IMR-90 (cell line): ENCODE measurements around the gene ANKRD24. TPM values are rescaled to one million over a fixed set of nuclear protein-coding genes. Genes with fewer than 3 reads are reported as not detected.
"Not testable (repeated sequence)": the region's sequence is repeated elsewhere in the genome, so short reads cannot be mapped to it uniquely, and the experiment has no call there.

Source experiments
- ATAC-seq: fragments of 200-7000 bp; cut with Tn5 transposase; 2 replicates; pipeline ENCODE4 v1.9.1; 2020; ENCODE audit warnings: low read depth, mild to moderate bottlenecking, moderate library complexity
- BruUV-seq: library from RNA; stranded (reverse); fragments of 400-500 nt; replicated peaks from 2 replicates; lab custom pipeline; 2021; lab: Mats Ljungman, UMichigan
- CTCF ChIA-PET: fragments of 300-600 bp; formaldehyde crosslinking; extraction: SDS; loops from one replicate; lab custom pipeline; 2021; ENCODE audit warnings: antibody characterized with exemption; lab: Yijun Ruan, JAX
- POLR2A ChIA-PET: fragments of 300-600 bp; sonication (Branson Sonifier 250); formaldehyde crosslinking; loops from one replicate; lab custom pipeline; 2022; ENCODE audit warnings: antibody characterized with exemption; ENCODE audit not compliant: unreplicated experiment; lab: Charles Lee
- DNase-seq: peaks from one replicate; pipeline ENCODE4 v3.0.0; 2013
- H2AFZ ChIP-seq: replicated peaks from 2 replicates; pipeline ENCODE3; 2013; ENCODE audit warnings: low read length, mild to moderate bottlenecking; ENCODE audit not compliant: poor library complexity
- H2AK5ac ChIP-seq: 2 replicates; pipeline ENCODE4 v1.6.1; 2013; ENCODE audit warnings: low read depth, low read length, inconsistent platforms
- H2AK9ac ChIP-seq: replicated peaks from 2 replicates; pipeline ENCODE3; 2013; ENCODE audit warnings: mild to moderate bottlenecking, low read depth, low read length, moderate library complexity; ENCODE audit not compliant: poor library complexity
- H2BK120ac ChIP-seq: 2 replicates; pipeline ENCODE4 v1.6.1; 2013; ENCODE audit warnings: low read depth, low read length, inconsistent platforms
- H2BK15ac ChIP-seq: 3 replicates; pipeline ENCODE4 v1.6.1; 2013; ENCODE audit warnings: low read depth, low read length, inconsistent platforms
- H2BK20ac ChIP-seq: 2 replicates; pipeline ENCODE4 v1.6.1; 2013; ENCODE audit warnings: low read depth, mild to moderate bottlenecking, inconsistent platforms, low read length, moderate library complexity
- H2BK5ac ChIP-seq: 2 replicates; pipeline ENCODE4 v1.6.1; 2013; ENCODE audit warnings: mild to moderate bottlenecking, low read depth, low read length, inconsistent platforms; ENCODE audit not compliant: poor library complexity, severe bottlenecking
- H3K14ac ChIP-seq: replicated peaks from 2 replicates; pipeline ENCODE4 v1.6.1; 2013; ENCODE audit warnings: low read depth, low read length, inconsistent platforms
- H3K18ac ChIP-seq: 2 replicates; pipeline ENCODE4 v1.6.1; 2013; ENCODE audit warnings: low read depth, low read length, control low read depth
- H3K23ac ChIP-seq: 2 replicates; pipeline ENCODE4 v1.6.1; 2013; ENCODE audit warnings: low read depth, low read length, inconsistent platforms
- H3K27ac ChIP-seq: 2 replicates; pipeline ENCODE4 v1.5.1; 2013; ENCODE audit warnings: mild to moderate bottlenecking, control low read depth, low read length; ENCODE audit not compliant: insufficient read depth
- H3K27me3 ChIP-seq: 2 replicates; pipeline ENCODE4 v1.6.1; 2013; ENCODE audit warnings: low read length; ENCODE audit not compliant: control insufficient read depth, insufficient read depth
- H3K36me3 ChIP-seq: 2 replicates; pipeline ENCODE4 v1.6.1; 2013; ENCODE audit warnings: low read length, mixed read lengths; ENCODE audit not compliant: control insufficient read depth, insufficient read depth
- H3K4ac ChIP-seq: 2 replicates; pipeline ENCODE4 v1.6.1; 2013; ENCODE audit warnings: low read depth, low read length, inconsistent platforms
- H3K4me1 ChIP-seq: 2 replicates; pipeline ENCODE4 v1.6.1; 2013; ENCODE audit warnings: low read length, mixed read lengths; ENCODE audit not compliant: control insufficient read depth, insufficient read depth
- H3K4me2 ChIP-seq: 2 replicates; pipeline ENCODE4 v1.6.1; 2013; ENCODE audit warnings: low read depth, mild to moderate bottlenecking, control low read depth, low read length, moderate library complexity
- H3K4me3 ChIP-seq: 2 replicates; pipeline ENCODE4 v1.5.1; 2013; ENCODE audit warnings: low read depth, mild to moderate bottlenecking, control low read depth, low read length, moderate library complexity; ENCODE audit not compliant: insufficient read depth
- H3K56ac ChIP-seq: 2 replicates; pipeline ENCODE4 v1.6.1; 2013; ENCODE audit warnings: low read length, inconsistent platforms; ENCODE audit not compliant: insufficient read depth; ENCODE audit errors: extremely low read depth
- H3K79me1 ChIP-seq, 2 experiments: 2 replicates each; pipeline ENCODE4 v1.6.1; 2013; ENCODE audit warnings: low read length in 2 of 2, inconsistent platforms in 1 of 2, low read depth in 1 of 2
- H3K9ac ChIP-seq: 2 replicates; pipeline ENCODE4 v1.6.1; 2013; ENCODE audit warnings: low read depth, low read length, control low read depth
- H3K9me1 ChIP-seq: 2 replicates; pipeline ENCODE4 v1.6.1; 2013; ENCODE audit warnings: low read length, inconsistent platforms; ENCODE audit not compliant: insufficient read depth
- H3K9me3 ChIP-seq: 2 replicates; pipeline ENCODE4 v1.6.1; 2013; ENCODE audit warnings: low read length; ENCODE audit not compliant: control insufficient read depth, insufficient read depth
- H4K20me1 ChIP-seq: 2 replicates; pipeline ENCODE4 v1.6.1; 2013; ENCODE audit warnings: low read length, inconsistent platforms; ENCODE audit not compliant: insufficient read depth
- H4K5ac ChIP-seq: 2 replicates; pipeline ENCODE4 v1.6.1; 2013; ENCODE audit warnings: mild to moderate bottlenecking, low read depth, low read length, control low read depth
- H4K8ac ChIP-seq, 2 experiments: 2 replicates each; pipeline ENCODE4 v1.6.1; 2013; ENCODE audit warnings: low read depth in 2 of 2, low read length in 2 of 2, control low read depth in 1 of 2, inconsistent platforms in 1 of 2
- H4K91ac ChIP-seq: 2 replicates; pipeline ENCODE4 v1.6.1; 2013; ENCODE audit warnings: low read depth, low read length, inconsistent platforms; ENCODE audit not compliant: insufficient read depth
- WGBS, 2 experiments: methylation state at CpG; one replicate each; pipeline versions ENCODE4 v1.1.5 to v1.1.7; 2013; ENCODE audit warnings: missing lambda C conversion rate in 2 of 2; ENCODE audit not compliant: insufficient read length in 1 of 2; ENCODE audit errors: extremely low coverage in 2 of 2; 5-methylcytosine and 5-hydroxymethylcytosine counted together
- dilution Hi-C: fragments of 300-500 bp; cut with HindIII; formaldehyde crosslinking; loops from one replicate; pipeline ENCODE4 v1.14.3; 2018; ENCODE audit warnings: low sequenced_read_pairs; ENCODE audit not compliant: unreplicated experiment
- in situ Hi-C: fragments of 300-500 bp; cut with MboI; formaldehyde crosslinking; loops from 3 replicates; pipeline ENCODE4 v1.14.3; 2019; ENCODE audit warnings: low sequenced_read_pairs, inconsistent platforms, mixed read lengths
- intact Hi-C: fragments of 100-400 bp; cut with micrococcal nuclease; formaldehyde crosslinking; loops from 2 replicates; pipeline ENCODE4 v1.10.0; 2022
- polyA plus RNA-seq, 3 experiments: library from polyadenylated mRNA; depleted of rRNA; stranded (reverse); fragments of >200 nt; gene quantifications; 2 replicates each; pipeline ENCODE4 v1.2.3, GENCODE V29; 2012; ENCODE audit warnings: low replicate concordance in 1 of 3
- total RNA-seq: library from RNA; depleted of rRNA; stranded (reverse); fragments of >200 nt; gene quantifications from 2 replicates; pipeline ENCODE4 v1.2.3, GENCODE V29; 2012

The ANKRD24 gene
- total and polyA plus RNA-seq, 2 of the 4 experiments (the other 2 are of a cell fraction) = 0.18 to 0.21 TPM

DNA sequence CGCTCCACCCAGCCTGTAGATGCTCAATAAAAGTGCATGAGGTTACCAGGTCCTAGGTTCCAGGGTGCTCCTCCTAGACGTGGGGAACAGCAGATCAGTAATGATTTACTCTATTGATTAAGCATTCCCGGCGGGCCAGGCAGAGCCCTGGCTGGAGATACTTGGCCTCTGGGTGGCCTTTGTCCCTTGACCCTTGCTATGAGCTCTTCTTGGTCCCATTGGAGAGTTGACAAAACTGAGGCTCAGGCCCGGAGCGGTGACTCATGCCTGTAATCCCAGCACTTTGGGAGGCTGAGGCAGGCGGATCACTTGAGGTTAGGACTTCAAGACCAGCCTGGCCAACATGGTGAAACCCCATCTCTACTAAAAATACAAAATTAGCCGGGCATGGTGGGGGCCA lies 24.5 kb upstream of the ANKRD24 start:
- H3K4ac ChIP-seq, H3K36me3 ChIP-seq, H4K8ac ChIP-seq, H2AK5ac ChIP-seq, H2AK9ac ChIP-seq, H3K56ac ChIP-seq, H3K23ac ChIP-seq, H2BK5ac ChIP-seq, H3K79me1 ChIP-seq, H3K9ac ChIP-seq, H3K4me3 ChIP-seq, H4K5ac ChIP-seq, H4K91ac ChIP-seq, H3K18ac ChIP-seq, H2AFZ ChIP-seq, intact Hi-C loops, BruUV-seq, H3K4me2 ChIP-seq, H3K14ac ChIP-seq, H3K9me1 ChIP-seq, DNase-seq, H2BK20ac ChIP-seq, H2BK120ac ChIP-seq, H4K20me1 ChIP-seq, H2BK15ac ChIP-seq, H3K9me3 ChIP-seq, dilution Hi-C loops, ATAC-seq, H3K27ac ChIP-seq, H3K4me1 ChIP-seq, POLR2A ChIA-PET, in situ Hi-C loops: not testable (repeated sequence)
- CTCF ChIA-PET = interaction anchor here (0.7 kb wide), 1 partner anchor 28 kb away, joined by 3 read pairs; no protein-coding TSS in a partner anchor
- peaks cover 20% of the 10 kb centered on the region for H3K27me3 ChIP-seq
- 67% methylated on average over 5 of the region's 8 CpGs; no CpG with 5 or more reads in 1 of the 2 experiments for WGBS, 2 experiments
